ENCODE measurements around the gene LTF. TPM values are rescaled to one million over a fixed set of nuclear protein-coding genes. Genes with fewer than 3 reads are reported as not detected.

Gene LTF
- total and polyA plus RNA-seq, 2 experiments from 2014 or later, result 0.73 to 1.3 TPM

DNA sequence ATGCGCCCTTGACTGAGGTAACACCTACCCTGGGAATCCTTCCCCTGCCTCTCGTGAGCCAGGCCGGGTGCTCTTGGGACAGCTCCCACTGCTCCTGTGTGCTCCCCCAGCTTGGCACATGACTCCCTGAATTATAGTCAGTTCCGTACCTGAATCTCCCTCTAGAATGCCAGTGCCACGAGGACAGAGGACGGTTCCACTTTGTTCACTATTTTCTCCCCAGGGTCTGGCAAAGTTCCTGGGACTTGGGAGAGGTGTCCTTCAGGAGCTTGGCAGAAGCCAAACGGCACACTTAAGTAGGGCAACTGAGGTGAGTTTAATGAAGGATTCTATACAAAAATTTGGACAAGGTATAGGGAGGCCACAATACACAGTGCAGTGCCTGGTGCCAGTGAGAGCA lies 67.6 kb downstream of the LTF start:
- no peaks in the 10 kb centered on the region for H3K36me3 ChIP-seq (ENCODE audit: insufficient read depth)
- Mint-ChIP-seq H3K4me3 (no peak overlapping the region), H3K4me1 (peaks cover 19% of the 10 kb centered on the region), H3K27me3 (ENCODE audit: insufficient read depth, low read depth, poor library complexity) (peaks cover 11% of the 10 kb centered on the region), H3K27ac (no peak overlapping the region), H3K36me3 (ENCODE audit: low read depth) (no peaks in the 10 kb centered on the region), H3K9me3 (no peaks in the 10 kb centered on the region)
- TF ChIP-seq EZH2phosphoT487 (IDR thresholded peaks at IDR 0.05; ENCODE audit: unreplicated experiment) (no peak), JUNB (IDR thresholded peaks at IDR 0.05; ENCODE audit: unreplicated experiment) (no peak), ZNF114 (CRISPR knock-in tag; IDR thresholded peaks at IDR 0.05) (no peak), STAT1 (IDR thresholded peaks at IDR 0.05; ENCODE audit: unreplicated experiment) (no peak), ZNF331 (CRISPR knock-in tag; IDR thresholded peaks at IDR 0.05; ENCODE audit: low read depth) (no peak), NANOG (IDR thresholded peaks at IDR 0.05; ENCODE audit: borderline replicate concordance) (no peak), POLR2AphosphoS5 (IDR thresholded peaks at IDR 0.05; ENCODE audit: low read depth) (no peak), CREB1 (CRISPR knock-in tag; IDR thresholded peaks at IDR 0.05; ENCODE audit: low read depth) (no peak)
- TF ChIP-seq, protein P1, sequence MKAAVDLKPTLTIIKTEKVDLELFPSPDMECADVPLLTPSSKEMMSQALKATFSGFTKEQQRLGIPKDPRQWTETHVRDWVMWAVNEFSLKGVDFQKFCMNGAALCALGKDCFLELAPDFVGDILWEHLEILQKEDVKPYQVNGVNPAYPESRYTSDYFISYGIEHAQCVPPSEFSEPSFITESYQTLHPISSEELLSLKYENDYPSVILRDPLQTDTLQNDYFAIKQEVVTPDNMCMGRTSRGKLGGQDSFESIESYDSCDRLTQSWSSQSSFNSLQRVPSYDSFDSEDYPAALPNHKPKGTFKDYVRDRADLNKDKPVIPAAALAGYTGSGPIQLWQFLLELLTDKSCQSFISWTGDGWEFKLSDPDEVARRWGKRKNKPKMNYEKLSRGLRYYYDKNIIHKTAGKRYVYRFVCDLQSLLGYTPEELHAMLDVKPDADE (IDR thresholded peaks at IDR 0.05), result no peak
- TF ChIP-seq, protein P2, sequence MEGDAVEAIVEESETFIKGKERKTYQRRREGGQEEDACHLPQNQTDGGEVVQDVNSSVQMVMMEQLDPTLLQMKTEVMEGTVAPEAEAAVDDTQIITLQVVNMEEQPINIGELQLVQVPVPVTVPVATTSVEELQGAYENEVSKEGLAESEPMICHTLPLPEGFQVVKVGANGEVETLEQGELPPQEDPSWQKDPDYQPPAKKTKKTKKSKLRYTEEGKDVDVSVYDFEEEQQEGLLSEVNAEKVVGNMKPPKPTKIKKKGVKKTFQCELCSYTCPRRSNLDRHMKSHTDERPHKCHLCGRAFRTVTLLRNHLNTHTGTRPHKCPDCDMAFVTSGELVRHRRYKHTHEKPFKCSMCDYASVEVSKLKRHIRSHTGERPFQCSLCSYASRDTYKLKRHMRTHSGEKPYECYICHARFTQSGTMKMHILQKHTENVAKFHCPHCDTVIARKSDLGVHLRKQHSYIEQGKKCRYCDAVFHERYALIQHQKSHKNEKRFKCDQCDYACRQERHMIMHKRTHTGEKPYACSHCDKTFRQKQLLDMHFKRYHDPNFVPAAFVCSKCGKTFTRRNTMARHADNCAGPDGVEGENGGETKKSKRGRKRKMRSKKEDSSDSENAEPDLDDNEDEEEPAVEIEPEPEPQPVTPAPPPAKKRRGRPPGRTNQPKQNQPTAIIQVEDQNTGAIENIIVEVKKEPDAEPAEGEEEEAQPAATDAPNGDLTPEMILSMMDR (conservative IDR thresholded peaks at IDR 0.05; ENCODE audit: low read depth in 2 of 2), result no peak
- TF ChIP-seq, protein P3, sequence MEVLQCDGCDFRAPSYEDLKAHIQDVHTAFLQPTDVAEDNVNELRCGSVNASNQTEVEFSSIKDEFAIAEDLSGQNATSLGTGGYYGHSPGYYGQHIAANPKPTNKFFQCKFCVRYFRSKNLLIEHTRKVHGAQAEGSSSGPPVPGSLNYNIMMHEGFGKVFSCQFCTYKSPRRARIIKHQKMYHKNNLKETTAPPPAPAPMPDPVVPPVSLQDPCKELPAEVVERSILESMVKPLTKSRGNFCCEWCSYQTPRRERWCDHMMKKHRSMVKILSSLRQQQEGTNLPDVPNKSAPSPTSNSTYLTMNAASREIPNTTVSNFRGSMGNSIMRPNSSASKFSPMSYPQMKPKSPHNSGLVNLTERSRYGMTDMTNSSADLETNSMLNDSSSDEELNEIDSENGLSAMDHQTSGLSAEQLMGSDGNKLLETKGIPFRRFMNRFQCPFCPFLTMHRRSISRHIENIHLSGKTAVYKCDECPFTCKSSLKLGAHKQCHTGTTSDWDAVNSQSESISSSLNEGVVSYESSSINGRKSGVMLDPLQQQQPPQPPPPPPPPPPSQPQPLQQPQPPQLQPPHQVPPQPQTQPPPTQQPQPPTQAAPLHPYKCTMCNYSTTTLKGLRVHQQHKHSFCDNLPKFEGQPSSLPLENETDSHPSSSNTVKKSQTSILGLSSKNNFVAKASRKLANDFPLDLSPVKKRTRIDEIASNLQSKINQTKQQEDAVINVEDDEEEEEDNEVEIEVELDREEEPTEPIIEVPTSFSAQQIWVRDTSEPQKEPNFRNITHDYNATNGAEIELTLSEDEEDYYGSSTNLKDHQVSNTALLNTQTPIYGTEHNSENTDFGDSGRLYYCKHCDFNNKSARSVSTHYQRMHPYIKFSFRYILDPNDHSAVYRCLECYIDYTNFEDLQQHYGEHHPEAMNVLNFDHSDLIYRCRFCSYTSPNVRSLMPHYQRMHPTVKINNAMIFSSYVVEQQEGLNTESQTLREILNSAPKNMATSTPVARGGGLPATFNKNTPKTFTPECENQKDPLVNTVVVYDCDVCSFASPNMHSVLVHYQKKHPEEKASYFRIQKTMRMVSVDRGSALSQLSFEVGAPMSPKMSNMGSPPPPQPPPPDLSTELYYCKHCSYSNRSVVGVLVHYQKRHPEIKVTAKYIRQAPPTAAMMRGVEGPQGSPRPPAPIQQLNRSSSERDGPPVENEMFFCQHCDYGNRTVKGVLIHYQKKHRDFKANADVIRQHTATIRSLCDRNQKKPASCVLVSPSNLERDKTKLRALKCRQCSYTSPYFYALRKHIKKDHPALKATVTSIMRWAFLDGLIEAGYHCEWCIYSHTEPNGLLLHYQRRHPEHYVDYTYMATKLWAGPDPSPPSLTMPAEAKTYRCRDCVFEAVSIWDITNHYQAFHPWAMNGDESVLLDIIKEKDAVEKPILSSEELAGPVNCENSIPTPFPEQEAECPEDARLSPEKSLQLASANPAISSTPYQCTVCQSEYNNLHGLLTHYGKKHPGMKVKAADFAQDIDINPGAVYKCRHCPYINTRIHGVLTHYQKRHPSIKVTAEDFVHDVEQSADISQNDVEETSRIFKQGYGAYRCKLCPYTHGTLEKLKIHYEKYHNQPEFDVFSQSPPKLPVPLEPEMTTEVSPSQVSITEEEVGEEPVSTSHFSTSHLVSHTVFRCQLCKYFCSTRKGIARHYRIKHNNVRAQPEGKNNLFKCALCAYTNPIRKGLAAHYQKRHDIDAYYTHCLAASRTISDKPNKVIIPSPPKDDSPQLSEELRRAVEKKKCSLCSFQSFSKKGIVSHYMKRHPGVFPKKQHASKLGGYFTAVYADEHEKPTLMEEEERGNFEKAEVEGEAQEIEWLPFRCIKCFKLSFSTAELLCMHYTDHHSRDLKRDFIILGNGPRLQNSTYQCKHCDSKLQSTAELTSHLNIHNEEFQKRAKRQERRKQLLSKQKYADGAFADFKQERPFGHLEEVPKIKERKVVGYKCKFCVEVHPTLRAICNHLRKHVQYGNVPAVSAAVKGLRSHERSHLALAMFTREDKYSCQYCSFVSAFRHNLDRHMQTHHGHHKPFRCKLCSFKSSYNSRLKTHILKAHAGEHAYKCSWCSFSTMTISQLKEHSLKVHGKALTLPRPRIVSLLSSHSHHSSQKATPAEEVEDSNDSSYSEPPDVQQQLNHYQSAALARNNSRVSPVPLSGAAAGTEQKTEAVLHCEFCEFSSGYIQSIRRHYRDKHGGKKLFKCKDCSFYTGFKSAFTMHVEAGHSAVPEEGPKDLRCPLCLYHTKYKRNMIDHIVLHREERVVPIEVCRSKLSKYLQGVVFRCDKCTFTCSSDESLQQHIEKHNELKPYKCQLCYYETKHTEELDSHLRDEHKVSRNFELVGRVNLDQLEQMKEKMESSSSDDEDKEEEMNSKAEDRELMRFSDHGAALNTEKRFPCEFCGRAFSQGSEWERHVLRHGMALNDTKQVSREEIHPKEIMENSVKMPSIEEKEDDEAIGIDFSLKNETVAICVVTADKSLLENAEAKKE (CRISPR knock-in tag; IDR thresholded peaks at IDR 0.05), result no peak
- H3K4me1 ChIP-seq (ENCODE audit: insufficient read depth), result peaks cover 11% of the 10 kb centered on the region; the same call in 1 of the 2 replicates
- no peak overlapping the region for H2AFZ ChIP-seq
- no peak overlapping the region for H3K4me3 ChIP-seq
- no peaks in the 10 kb centered on the region for H3K79me2 ChIP-seq (replicated peaks; ENCODE audit: insufficient read depth)
- H3K27ac ChIP-seq (ENCODE audit: low read depth), result no peak overlapping the region
- H4K20me1 ChIP-seq (replicated peaks; ENCODE audit: insufficient read depth), result no peaks in the 10 kb centered on the region
- H3K4me2 ChIP-seq, result no peak overlapping the region
- peaks cover 21% of the 10 kb centered on the region; the same call in 1 of the 2 replicates for H3K9me2 ChIP-seq (ENCODE audit: insufficient read depth)
- no peaks in the 10 kb centered on the region for H3F3A ChIP-seq (replicated peaks; ENCODE audit: low read depth)
- DNase-seq (ENCODE audit: low spot score) (no peak), ATAC-seq (no peak)
- H3K27me3 ChIP-seq (ENCODE audit: insufficient read depth), result no peaks in the 10 kb centered on the region
